GM12878 (cell line): ENCODE results near the gene IGFLR1. TPM values are rescaled to one million over a fixed set of nuclear protein-coding genes. Genes with fewer than 3 reads are reported as not detected.
A peak's percentile ranks its signal among the peaks of the same experiment; 100 is the strongest.

ENCODE experiments used
- ATAC-seq: fragments of 200-7000 bp; cut with Tn5 transposase; 3 replicates; pipeline ENCODE4 v1.9.1; 2020; ENCODE audit warnings: mild to moderate bottlenecking, moderate library complexity
- BruUV-seq: library from RNA; stranded (reverse); fragments of 400-500 nt; replicated peaks from 2 replicates; lab custom pipeline; 2021; lab: Mats Ljungman, UMichigan
- CTCF ChIA-PET: fragments of 300-600 bp; sonication (Branson Sonifier 250); formaldehyde crosslinking; extraction: SDS; loops from one replicate; lab custom pipeline; 2021; ENCODE audit warnings: inconsistent platforms; lab: Yijun Ruan, JAX
- POLR2A ChIA-PET: fragments of 350-600 bp; formaldehyde crosslinking; extraction: SDS; loops from one replicate; lab custom pipeline; 2021; ENCODE audit warnings: inconsistent platforms; lab: Charles Lee
- RAD21 ChIA-PET: fragments of 300-600 bp; sonication (Branson Sonifier 250); formaldehyde crosslinking; loops from one replicate; lab custom pipeline; 2023; ENCODE audit warnings: antibody characterized with exemption; ENCODE audit not compliant: unreplicated experiment; lab: Charles Lee
- SMC1A ChIA-PET: fragments of 300-600 bp; sonication (Branson Sonifier 250); formaldehyde crosslinking; loops from one replicate; lab custom pipeline; 2023; ENCODE audit not compliant: unreplicated experiment, uncharacterized antibody; lab: Charles Lee
- DNase-seq: peaks from one replicate; pipeline ENCODE4 v3.0.0-alpha.2; 2011; ENCODE audit warnings: low read depth, low spot score
- FAIRE-seq: peaks from 3 replicates; lab custom pipeline; 2011; peaks lifted over from hg19 to GRCh38; lab: Jason Lieb, UNC
- H2AFZ ChIP-seq: 2 replicates; pipeline ENCODE4 v1.6.0; 2011; ENCODE audit warnings: low read depth, low read length, control low read depth; ENCODE audit not compliant: control insufficient read depth
- H3K27ac ChIP-seq: 2 replicates; pipeline ENCODE4 v1.5.1; 2011; ENCODE audit warnings: control low read depth; ENCODE audit not compliant: control insufficient read depth, insufficient read depth
- H3K27me3 ChIP-seq, 2 experiments: replicated peaks in 1 of 2; 2 replicates each; pipeline versions ENCODE4 v1.6.0 to v1.6.1; 2011; ENCODE audit warnings: low read length in 1 of 2; ENCODE audit not compliant: control insufficient read depth in 2 of 2, insufficient read depth in 2 of 2
- H3K36me3 ChIP-seq, 2 experiments: 2 replicates each; pipeline ENCODE4 v1.5.1; 2011; ENCODE audit warnings: low read length in 1 of 2; ENCODE audit not compliant: control insufficient read depth in 2 of 2, insufficient read depth in 2 of 2
- H3K4me1 ChIP-seq: 2 replicates; pipeline ENCODE4 v1.6.1; 2011; ENCODE audit warnings: mild to moderate bottlenecking, low read length, moderate library complexity, mixed read lengths; ENCODE audit not compliant: control insufficient read depth, insufficient read depth
- H3K4me2 ChIP-seq: 2 replicates; pipeline ENCODE4 v1.6.0; 2011; ENCODE audit warnings: control low read depth; ENCODE audit not compliant: control insufficient read depth, insufficient read depth
- H3K4me3 ChIP-seq: fragments of 200-600 bp; sonication (generic); 2 replicates; pipeline ENCODE4 v1.5.1; 2016
- H3K79me2 ChIP-seq: 2 replicates; pipeline ENCODE4 v1.6.0; 2011; ENCODE audit warnings: low read length; ENCODE audit not compliant: control insufficient read depth, insufficient read depth
- H3K9ac ChIP-seq: 2 replicates; pipeline ENCODE4 v1.8.0; 2011; ENCODE audit warnings: low read length, control low read depth, mixed read lengths; ENCODE audit not compliant: control insufficient read depth, insufficient read depth
- H3K9me3 ChIP-seq: replicated peaks from 3 replicates; pipeline ENCODE4 v1.5.1; 2011; ENCODE audit warnings: mild to moderate bottlenecking, low read length; ENCODE audit not compliant: control insufficient read depth, insufficient read depth
- H4K20me1 ChIP-seq: 2 replicates; pipeline ENCODE4 v1.6.0; 2011; ENCODE audit not compliant: control insufficient read depth, insufficient read depth
- ASH2L ChIP-seq: fragments of 300-600, 200-600 bp; sonication (generic); IDR thresholded peaks from 2 replicates; pipeline ENCODE4 v1.6.1; 2017; ENCODE audit warnings: low read depth, mild to moderate bottlenecking, borderline replicate concordance
- CTCF ChIP-seq, 3 experiments: IDR thresholded peaks in 2 of 3; conservative IDR thresholded peaks in 1 of 3; 2 replicates each; pipeline ENCODE4 v1.5.1; 2011; ENCODE audit warnings: low read depth in 3 of 3, low read length in 3 of 3, mild to moderate bottlenecking in 3 of 3, control low read depth in 2 of 3, moderate library complexity in 2 of 3, inconsistent platforms in 1 of 3, mixed read lengths in 1 of 3; ENCODE audit not compliant: control insufficient read depth in 2 of 3, insufficient read depth in 1 of 3; ENCODE audit errors: extremely low read depth in 1 of 3
- IKZF1 ChIP-seq: fragments of 450-650 bp; conservative IDR thresholded peaks from 2 replicates; pipeline ENCODE4 v1.6.1; 2017; ENCODE audit warnings: antibody characterized with exemption, mild to moderate bottlenecking
- KLF5 ChIP-seq: fragments of 450-650 bp; IDR thresholded peaks from 2 replicates; pipeline ENCODE4 v1.6.1; 2014; ENCODE audit warnings: mild to moderate bottlenecking; ENCODE audit not compliant: partially characterized antibody
- NFIC ChIP-seq: IDR thresholded peaks from 2 replicates; pipeline ENCODE4 v1.6.1; 2012; ENCODE audit warnings: low read depth, mild to moderate bottlenecking, inconsistent platforms, low read length, moderate library complexity
- NFYB ChIP-seq: IDR thresholded peaks from 2 replicates; pipeline ENCODE4 v1.6.1; 2011; ENCODE audit warnings: low read depth, mild to moderate bottlenecking, low read length, improper control_type of control experiment, moderate library complexity; ENCODE audit not compliant: insufficient read depth
- PAX8 ChIP-seq: fragments of 450-650 bp; IDR thresholded peaks from 2 replicates; pipeline ENCODE4 v1.6.1; 2017; ENCODE audit warnings: mild to moderate bottlenecking, moderate library complexity
- SMC3 ChIP-seq: IDR thresholded peaks from 2 replicates; pipeline ENCODE4 v1.6.1; 2011; ENCODE audit warnings: low read length, improper control_type of control experiment, borderline replicate concordance
- ZNF384 ChIP-seq: IDR thresholded peaks from 2 replicates; pipeline ENCODE4 v1.6.1; 2012; ENCODE audit warnings: low read depth, mild to moderate bottlenecking, low read length, improper control_type of control experiment, borderline replicate concordance
- ZNF622 ChIP-seq: fragments of 450-650 bp; IDR thresholded peaks from 2 replicates; pipeline ENCODE4 v1.6.1; 2017; ENCODE audit warnings: mild to moderate bottlenecking, inconsistent platforms
- WGBS: methylation state at CpG from one replicate; pipeline ENCODE4 v1.1.6; 2016; ENCODE audit warnings: low lambda C conversion rate; ENCODE audit not compliant: insufficient replicate concordance, insufficient coverage; ENCODE audit errors: missing lambda C conversion rate; 5-methylcytosine and 5-hydroxymethylcytosine counted together
- in situ Hi-C: fragments of 300-500 bp; cut with MboI; formaldehyde crosslinking; loops from 9 replicates; pipeline ENCODE4 v1.14.3; 2018; ENCODE audit warnings: mixed read lengths
- intact Hi-C: fragments of 100-400 bp; cut with micrococcal nuclease; formaldehyde crosslinking; loops from one replicate; pipeline ENCODE4 v1.14.2; 2022; ENCODE audit not compliant: unreplicated experiment
- polyA plus RNA-seq, 11 experiments: library from polyadenylated mRNA; depleted of rRNA in 4 of 11; unstranded in 6 of 11; stranded (reverse) in 5 of 11; fragments of >200 nt; fragmentation: Nextera tagmentation in 4 of 11; fragmentation: Illumina TruSeq in 1 of 11; extraction: Ambion mirVana in 4 of 11; extraction: Trizol in 1 of 11; gene quantifications; 1 replicate in 1 of 11; 2 replicates in 10 of 11; pipeline versions ENCODE4 v1.2.1 to v1.2.3, GENCODE V29; 2011 to 2016; ENCODE audit warnings: inconsistent platforms in 2 of 11, missing spikeins in 2 of 11, low read depth in 1 of 11
- total RNA-seq, 4 experiments: library from RNA; depleted of rRNA in 3 of 4; stranded (reverse); fragments of >200 nt in 3 of 4; fragmentation: Illumina TruSeq in 1 of 4; extraction: Trizol in 1 of 4; gene quantifications; 2 replicates each; pipeline versions ENCODE4 v1.2.1 to v1.2.3, GENCODE V29; 2013 to 2021
- TF ChIP-seq, protein P1 (sequence below): IDR thresholded peaks from 2 replicates; pipeline ENCODE4 v1.6.1; 2011; ENCODE audit warnings: low read depth, mild to moderate bottlenecking, low read length, moderate library complexity, borderline replicate concordance; ENCODE audit errors: extremely low read depth

Gene IGFLR1
- total and polyA plus RNA-seq, 10 of the 15 experiments (the other 5 are each of a cell fraction or from before 2014, with no cell fraction given), result 2.5 to 39.9 (median 24.8) TPM

- in situ Hi-C loops (no loop called here), intact Hi-C loops (no loop called here)
- Histone ChIP-seq H3K9me3 (no peaks in the 10 kb centered on the region), H3K9ac (no peak overlapping the region), H3K27me3 (no peaks in the 10 kb centered on the region), H3K4me3 (no peak overlapping the region), H3K27ac (no peak overlapping the region), H4K20me1 (no peaks in the 10 kb centered on the region), H3K4me2 (no peak overlapping the region), H2AFZ (no peak overlapping the region), H3K79me2 (no peaks in the 10 kb centered on the region), H3K36me3 (no peaks in the 10 kb centered on the region; a peak in 1 of 4 replicates), H3K4me1 (no peaks in the 10 kb centered on the region)
- DNase-seq (no peak), FAIRE-seq (no peak)
- no TSS peak for BruUV-seq
- ChIA-PET POLR2A (no interaction called here), SMC1A (no interaction called here)
- TF ChIP-seq ASH2L, result no peak
- TF ChIP-seq, protein P1, sequence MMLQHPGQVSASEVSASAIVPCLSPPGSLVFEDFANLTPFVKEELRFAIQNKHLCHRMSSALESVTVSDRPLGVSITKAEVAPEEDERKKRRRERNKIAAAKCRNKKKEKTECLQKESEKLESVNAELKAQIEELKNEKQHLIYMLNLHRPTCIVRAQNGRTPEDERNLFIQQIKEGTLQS, result no peak
- TF ChIP-seq ZNF622, result no peak
- TF ChIP-seq IKZF1, result no peak
- 0 out of 2 replicates have a peak, but pooled peaks have one; percentile 5 for TF ChIP-seq SMC3
- TF ChIP-seq NFYB, result no peak
- TF ChIP-seq NFIC, result no peak
- peak in 2 of 3 experiments; percentile 5 to 26; a peak in 2 of 6 replicates for TF ChIP-seq CTCF (IDR thresholded peaks at IDR 0.05 in 2 of 3, conservative IDR thresholded peaks at IDR 0.05 in 1 of 3; ENCODE audit: control insufficient read depth in 2 of 3, extremely low read depth in 1 of 3, insufficient read depth in 1 of 3, low read depth in 3 of 3, low read length in 3 of 3)
- no peak for TF ChIP-seq PAX8
- no peak for TF ChIP-seq KLF5
- TF ChIP-seq ZNF384, result no peak
- TF ChIP-seq, all 136 proteins: peak for 2
- ChIA-PET RAD21 (interaction anchor here (0.6 kb wide), 1 partner anchor 99 kb away, joined by 3 read pairs; no protein-coding TSS in a partner anchor), CTCF (no interaction called here)
- 80% methylated on average over 16 of the region's 28 CpGs for WGBS
- peak; percentile 55 for ATAC-seq
Measured at GRCh38 chr19:35783469-35784434, 41.5 kb upstream of the IGFLR1 start.
